Medulla oblongata (tissue), 1 donor: ENCODE results near the gene GNAS.
A peak's percentile ranks its signal among the peaks of the same experiment; 100 is the strongest.

Experiments used
- DNase-seq: peaks from one replicate; pipeline ENCODE4 v3.0.0-alpha.2; 2015; ENCODE audit errors: extremely low spot score

GNAS gene

GRCh38 chr20:58898629-58899408 lies 46.3 kb downstream of the GNAS start:
- no peak for DNase-seq

- DNase-seq, result no peak
These were observed 47.0 kb downstream of the GNAS start for GRCh38 chr20:58899512-58899911.

- no peak for DNase-seq
These were observed 47.9 kb downstream of the GNAS start for GRCh38 chr20:58900397-58900796.

GRCh38 chr20:58901488-58902402 lies 49.2 kb downstream of the GNAS start:
- DNase-seq, result no peak

- no peak for DNase-seq
These were observed 51.1 kb downstream of the GNAS start for GRCh38 chr20:58903614-58904013.

- no peak for DNase-seq
These were observed 52.7 kb downstream of the GNAS start for GRCh38 chr20:58905236-58905635.

GRCh38 chr20:58906111-58906510 lies 53.6 kb downstream of the GNAS start:
- DNase-seq, result no peak

- DNase-seq, result no peak
These were observed 54.4 kb downstream of the GNAS start for GRCh38 chr20:58906894-58907293.

GRCh38 chr20:58907320-58908137 lies 55.0 kb downstream of the GNAS start:
- peak; percentile 95 for DNase-seq

- DNase-seq, result no peak
These were observed 55.7 kb downstream of the GNAS start for GRCh38 chr20:58908221-58908620.

- no peak for DNase-seq
These were observed 56.4 kb downstream of the GNAS start for GRCh38 chr20:58908941-58909340.

- DNase-seq, result no peak
These were observed 57.1 kb downstream of the GNAS start for GRCh38 chr20:58909585-58909984.

GRCh38 chr20:58910473-58910872 lies 58.0 kb downstream of the GNAS start:
- DNase-seq, result no peak

- DNase-seq, result no peak
These were observed 58.8 kb downstream of the GNAS start for GRCh38 chr20:58911309-58911708.

GRCh38 chr20:58911970-58912369 lies 59.5 kb downstream of the GNAS start:
- DNase-seq, result no peak

- no peak for DNase-seq
These were observed 60.6 kb downstream of the GNAS start for GRCh38 chr20:58913079-58913478.

GRCh38 chr20:58918621-58919020 lies 66.1 kb downstream of the GNAS start:
- no peak for DNase-seq

- no peak for DNase-seq
These were observed 69.0 kb downstream of the GNAS start for GRCh38 chr20:58921564-58921963.

- DNase-seq, result no peak
These were observed 69.5 kb downstream of the GNAS start for GRCh38 chr20:58922036-58922435.

- DNase-seq, result no peak
These were observed 70.7 kb downstream of the GNAS start for GRCh38 chr20:58923117-58923712.

- no peak for DNase-seq
These were observed 74.4 kb downstream of the GNAS start for GRCh38 chr20:58926802-58927489.
